ENCODE data around the gene SCAANT1. TPM values are rescaled to one million over a fixed set of nuclear protein-coding genes. Genes with fewer than 3 reads are reported as not detected.

SCAANT1 gene
- total RNA-seq, 2 experiments from 2014 or later = not detected

DNA sequence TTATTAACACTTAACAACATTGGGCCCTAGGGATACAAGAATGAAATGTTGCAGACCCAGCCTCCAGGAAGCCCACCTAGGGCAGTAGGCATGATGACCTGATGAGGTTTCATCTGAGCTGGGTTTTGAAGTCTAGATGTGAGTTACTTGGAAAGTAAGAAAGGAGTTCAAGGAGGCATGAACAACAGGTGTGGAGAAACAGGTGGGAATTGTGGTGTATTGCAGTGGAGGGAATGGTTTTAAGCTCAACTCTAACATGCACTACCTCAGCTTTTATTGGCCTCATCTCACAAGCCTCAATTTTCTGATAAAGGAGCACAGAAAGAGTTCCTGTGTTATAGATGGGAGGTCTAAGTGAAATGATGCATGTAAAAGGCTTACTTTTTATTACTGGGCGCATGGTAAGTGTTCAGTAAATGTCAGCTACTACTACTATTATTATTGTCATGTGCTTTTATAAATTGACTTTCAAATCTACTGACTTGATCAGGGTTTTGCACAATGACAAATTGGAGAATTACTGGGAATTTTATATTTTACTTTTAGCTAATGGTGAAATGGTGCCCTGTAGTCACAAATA, 19.3 kb downstream of the SCAANT1 start:
- POLR2A ChIA-PET = no interaction called here
- TF ChIP-seq, protein P1, sequence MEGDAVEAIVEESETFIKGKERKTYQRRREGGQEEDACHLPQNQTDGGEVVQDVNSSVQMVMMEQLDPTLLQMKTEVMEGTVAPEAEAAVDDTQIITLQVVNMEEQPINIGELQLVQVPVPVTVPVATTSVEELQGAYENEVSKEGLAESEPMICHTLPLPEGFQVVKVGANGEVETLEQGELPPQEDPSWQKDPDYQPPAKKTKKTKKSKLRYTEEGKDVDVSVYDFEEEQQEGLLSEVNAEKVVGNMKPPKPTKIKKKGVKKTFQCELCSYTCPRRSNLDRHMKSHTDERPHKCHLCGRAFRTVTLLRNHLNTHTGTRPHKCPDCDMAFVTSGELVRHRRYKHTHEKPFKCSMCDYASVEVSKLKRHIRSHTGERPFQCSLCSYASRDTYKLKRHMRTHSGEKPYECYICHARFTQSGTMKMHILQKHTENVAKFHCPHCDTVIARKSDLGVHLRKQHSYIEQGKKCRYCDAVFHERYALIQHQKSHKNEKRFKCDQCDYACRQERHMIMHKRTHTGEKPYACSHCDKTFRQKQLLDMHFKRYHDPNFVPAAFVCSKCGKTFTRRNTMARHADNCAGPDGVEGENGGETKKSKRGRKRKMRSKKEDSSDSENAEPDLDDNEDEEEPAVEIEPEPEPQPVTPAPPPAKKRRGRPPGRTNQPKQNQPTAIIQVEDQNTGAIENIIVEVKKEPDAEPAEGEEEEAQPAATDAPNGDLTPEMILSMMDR (IDR thresholded peaks at IDR 0.05) = no peak
- CTCF ChIA-PET = interaction anchor here (1.5 kb wide), 1 partner anchor 102 kb away, joined by 3 read pairs; no protein-coding TSS in a partner anchor
- Mint-ChIP-seq H3K9me3 (no peaks in the 10 kb centered on the region), H3K27me3 (no peaks in the 10 kb centered on the region), H3K4me1 (ENCODE audit: low read depth) (peaks cover 39% of the 10 kb centered on the region), H3K36me3 (ENCODE audit: low read depth) (peaks cover 6% of the 10 kb centered on the region), H3K4me3 (no peak overlapping the region), H3K27ac (no peak overlapping the region)
- ATAC-seq = no peak
- no peak for DNase-seq
- intact Hi-C loops (cut with micrococcal nuclease) = no loop called here

DNA sequence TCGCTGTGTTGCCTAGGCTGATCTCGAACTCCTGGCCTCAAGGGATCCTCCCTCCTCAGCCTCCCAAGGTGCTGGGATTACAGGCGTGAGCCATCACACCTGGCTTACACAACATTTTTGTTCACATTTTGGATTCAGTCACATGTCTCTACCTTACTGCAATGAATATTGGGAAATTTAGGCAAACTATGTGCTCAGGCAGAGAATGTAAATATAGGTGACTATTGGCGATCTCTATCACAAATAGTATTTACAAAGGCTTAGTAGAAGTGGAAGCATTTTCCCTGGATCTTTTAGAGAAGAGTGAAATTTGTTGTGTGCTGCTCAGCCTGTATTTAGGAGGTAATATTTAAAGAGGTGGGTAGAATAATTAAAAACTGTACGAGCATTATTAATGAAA, 20.7 kb downstream of the SCAANT1 start:
- ChIA-PET CTCF (no interaction called here), POLR2A (no interaction called here)
- intact Hi-C loops (cut with micrococcal nuclease) = no loop called here
- ATAC-seq (no peak), DNase-seq (no peak)
- Mint-ChIP-seq H3K27me3 (no peaks in the 10 kb centered on the region), H3K9me3 (no peaks in the 10 kb centered on the region), H3K27ac (no peak overlapping the region), H3K4me3 (no peak overlapping the region), H3K4me1 (ENCODE audit: low read depth) (peaks cover 35% of the 10 kb centered on the region), H3K36me3 (ENCODE audit: low read depth) (peaks cover 6% of the 10 kb centered on the region)
- TF ChIP-seq, protein P1 (IDR thresholded peaks at IDR 0.05) = no peak

DNA sequence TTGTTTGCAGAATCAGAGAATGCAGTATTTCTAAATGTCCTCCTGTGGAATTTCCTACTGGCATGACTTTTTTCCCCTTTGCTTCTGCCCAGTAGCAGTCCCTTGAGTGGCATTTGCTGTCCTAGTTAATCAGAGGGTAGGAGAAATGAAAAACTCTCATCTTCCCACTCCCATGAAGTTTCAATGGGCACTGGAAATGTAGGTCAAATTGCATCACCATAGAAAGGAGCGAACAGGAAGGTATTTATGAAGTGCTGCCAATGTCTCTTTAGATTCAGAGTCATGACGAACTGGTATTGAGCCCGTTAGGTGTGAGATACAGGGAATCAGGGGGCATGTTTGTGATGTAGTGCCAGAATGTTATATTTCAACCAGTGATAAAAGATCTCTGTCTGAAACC, 25.3 kb downstream of the SCAANT1 start:
- H3K27me3 Mint-ChIP-seq = no peaks in the 10 kb centered on the region
- no peak for DNase-seq

DNA sequence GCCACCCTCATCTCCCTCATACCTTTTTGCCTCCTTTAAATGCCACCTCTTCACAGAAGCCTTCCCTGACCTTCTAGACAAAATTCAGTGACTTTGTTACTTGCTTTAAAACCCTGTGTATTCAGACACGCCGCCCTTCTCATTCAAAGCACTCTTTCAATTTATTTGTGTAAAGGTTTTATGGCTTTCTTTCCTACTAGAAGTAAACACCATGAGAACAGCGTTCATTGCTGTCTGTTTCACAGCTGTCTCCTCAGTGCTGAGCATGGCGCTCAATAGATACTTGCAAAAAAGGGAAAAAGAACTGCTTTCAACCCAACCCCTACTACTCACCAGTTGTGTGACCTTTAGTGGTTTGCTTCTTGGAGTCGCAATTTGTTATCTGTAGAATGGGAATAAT, 31.5 kb downstream of the SCAANT1 start:
- Mint-ChIP-seq H3K4me3 (no peak overlapping the region), H3K9me3 (no peaks in the 10 kb centered on the region)
- intact Hi-C loops (cut with micrococcal nuclease) = no loop called here

More for the DNA sequence above, 25.3 kb downstream of the SCAANT1 start:
- no peak for ATAC-seq
- Mint-ChIP-seq H3K27ac (no peak overlapping the region), H3K9me3 (no peaks in the 10 kb centered on the region), H3K36me3 (ENCODE audit: low read depth) (peaks cover 11% of the 10 kb centered on the region), H3K4me3 (no peak overlapping the region), H3K4me1 (ENCODE audit: low read depth) (peaks cover 20% of the 10 kb centered on the region)
- intact Hi-C loops (cut with micrococcal nuclease) = no loop called here
- TF ChIP-seq, protein P1 (IDR thresholded peaks at IDR 0.05) = no peak
- ChIA-PET POLR2A (no interaction called here), CTCF (no interaction called here)

More for the DNA sequence above, 31.5 kb downstream of the SCAANT1 start:
- Mint-ChIP-seq H3K27ac (no peak overlapping the region), H3K4me1 (ENCODE audit: low read depth) (peaks cover 55% of the 10 kb centered on the region), H3K36me3 (ENCODE audit: low read depth) (peaks cover 5% of the 10 kb centered on the region), H3K27me3 (no peaks in the 10 kb centered on the region)
- ATAC-seq (no peak), DNase-seq (no peak)
- CTCF ChIA-PET = no interaction called here
- POLR2A ChIA-PET = interaction anchor here (1.0 to 1.2 kb wide), 2 partner anchors 10 to 99 kb away, joined by 3 read pairs; no protein-coding TSS in a partner anchor
- TF ChIP-seq, protein P1 (IDR thresholded peaks at IDR 0.05) = no peak
